ENCODE results near the gene AGRN.
A peak's percentile ranks its signal among the peaks of the same experiment; 100 is the strongest.

Gene AGRN

GRCh38 chr1:1035291-1035943 is 15.5 kb downstream of the AGRN start:
- no peak for DNase-seq (ENCODE audit: low read depth, low spot score)

DNA sequence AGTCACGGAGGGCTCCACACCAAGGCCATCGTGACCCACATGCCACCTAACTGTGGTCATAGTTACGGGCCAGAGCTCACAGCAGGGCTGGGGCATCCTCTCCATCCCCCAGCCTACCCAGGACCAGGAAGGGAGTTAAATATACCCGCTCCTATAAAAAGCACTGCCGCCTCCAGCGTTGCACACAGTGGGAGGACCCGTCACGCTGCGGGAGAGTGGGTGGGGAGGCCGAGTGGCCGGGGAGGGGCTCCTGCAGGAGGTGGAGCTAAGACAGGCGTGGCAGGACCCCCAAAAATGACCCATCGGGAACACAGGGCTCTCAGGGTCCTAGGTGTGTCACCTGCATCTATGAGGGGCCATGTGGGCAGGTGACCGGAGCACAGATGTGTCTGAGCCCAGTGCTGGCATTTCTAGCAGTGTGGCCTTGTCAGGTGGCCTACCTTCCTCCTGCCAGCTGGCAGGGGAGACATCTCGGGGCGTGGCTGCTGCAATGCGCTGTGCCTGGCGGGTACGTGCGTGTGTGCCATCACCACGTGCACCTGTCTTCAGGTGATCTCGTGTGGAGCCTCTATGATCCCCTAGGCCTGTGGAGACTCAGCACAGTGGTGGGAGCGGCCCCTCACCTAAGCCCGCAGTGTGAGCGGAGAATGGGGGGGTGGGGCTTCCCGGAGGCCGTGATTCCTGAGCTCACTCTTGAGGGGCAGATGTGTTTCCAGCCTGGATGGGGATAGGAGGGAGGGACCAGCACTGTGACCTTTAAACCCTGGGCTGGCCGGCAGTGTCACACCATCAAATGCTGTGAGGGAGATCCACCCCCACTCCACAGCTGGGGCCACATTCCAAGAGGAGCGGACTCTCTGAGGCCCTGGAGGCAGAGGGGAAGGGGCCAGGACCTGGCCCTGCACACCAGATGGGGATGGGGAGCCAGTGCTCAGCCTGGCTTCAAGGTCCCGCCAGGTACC is 17.7 kb downstream of the AGRN start:
- no peak for DNase-seq (ENCODE audit: low read depth, low spot score)

DNA sequence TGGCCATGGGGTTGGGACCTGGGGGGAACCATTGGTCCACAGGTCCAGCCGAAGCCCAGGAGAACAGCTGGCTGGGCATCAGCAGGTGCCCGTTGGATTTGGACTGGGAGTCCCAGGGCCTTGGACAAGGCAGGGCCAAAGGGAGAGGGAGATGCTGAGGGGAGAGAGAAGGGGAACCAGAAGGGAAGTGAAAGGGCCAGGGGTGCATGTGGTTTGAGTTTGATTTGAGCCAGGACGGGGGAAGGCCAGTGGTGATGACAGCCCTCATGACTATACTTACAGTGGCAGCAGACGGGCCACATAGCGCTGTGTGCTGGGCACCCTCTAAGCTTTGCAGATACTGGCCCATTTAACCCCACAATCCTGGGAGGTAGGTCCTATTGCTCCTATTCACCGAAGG is 18.8 kb downstream of the AGRN start:
- DNase-seq (ENCODE audit: low read depth, low spot score) = no peak

DNA sequence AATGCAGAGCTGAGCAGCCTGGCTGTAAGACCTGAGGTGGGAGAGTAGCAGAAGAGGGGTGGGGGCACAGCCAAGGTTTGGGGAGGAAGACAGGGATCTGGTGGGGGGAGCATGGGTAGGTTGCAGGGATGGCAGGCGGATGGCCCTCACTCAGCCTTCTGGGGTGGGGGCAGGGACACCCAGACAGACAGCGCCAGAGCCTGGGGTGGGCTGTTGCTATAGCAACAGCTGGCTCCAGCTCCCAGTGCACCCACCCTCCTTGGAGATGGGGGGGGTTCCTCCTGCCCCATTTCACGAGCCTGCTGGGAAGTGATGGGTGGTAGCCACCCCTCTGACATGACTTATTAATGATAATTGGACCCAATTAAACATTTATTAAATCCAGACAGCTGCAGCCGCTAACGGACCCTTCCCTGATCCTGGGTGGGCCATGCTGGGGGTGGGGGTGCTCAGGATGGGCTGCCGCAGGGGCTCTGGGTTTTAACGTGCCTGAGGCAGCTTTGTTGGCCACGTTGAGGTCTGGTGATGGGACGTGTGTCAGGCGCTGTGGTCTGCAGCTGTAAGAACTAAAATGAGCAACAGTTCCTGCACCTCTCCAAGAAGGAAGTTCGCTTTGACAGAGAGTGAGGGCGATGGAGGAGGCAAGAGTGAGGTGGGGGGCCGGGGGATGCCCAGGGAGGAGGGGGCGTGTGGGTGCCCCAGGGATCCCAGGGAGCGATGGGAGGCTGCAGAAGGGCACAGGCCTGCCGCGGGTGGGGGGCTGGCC is 19.4 kb downstream of the AGRN start:
- DNase-seq (ENCODE audit: low read depth, low spot score) = no peak

DNA sequence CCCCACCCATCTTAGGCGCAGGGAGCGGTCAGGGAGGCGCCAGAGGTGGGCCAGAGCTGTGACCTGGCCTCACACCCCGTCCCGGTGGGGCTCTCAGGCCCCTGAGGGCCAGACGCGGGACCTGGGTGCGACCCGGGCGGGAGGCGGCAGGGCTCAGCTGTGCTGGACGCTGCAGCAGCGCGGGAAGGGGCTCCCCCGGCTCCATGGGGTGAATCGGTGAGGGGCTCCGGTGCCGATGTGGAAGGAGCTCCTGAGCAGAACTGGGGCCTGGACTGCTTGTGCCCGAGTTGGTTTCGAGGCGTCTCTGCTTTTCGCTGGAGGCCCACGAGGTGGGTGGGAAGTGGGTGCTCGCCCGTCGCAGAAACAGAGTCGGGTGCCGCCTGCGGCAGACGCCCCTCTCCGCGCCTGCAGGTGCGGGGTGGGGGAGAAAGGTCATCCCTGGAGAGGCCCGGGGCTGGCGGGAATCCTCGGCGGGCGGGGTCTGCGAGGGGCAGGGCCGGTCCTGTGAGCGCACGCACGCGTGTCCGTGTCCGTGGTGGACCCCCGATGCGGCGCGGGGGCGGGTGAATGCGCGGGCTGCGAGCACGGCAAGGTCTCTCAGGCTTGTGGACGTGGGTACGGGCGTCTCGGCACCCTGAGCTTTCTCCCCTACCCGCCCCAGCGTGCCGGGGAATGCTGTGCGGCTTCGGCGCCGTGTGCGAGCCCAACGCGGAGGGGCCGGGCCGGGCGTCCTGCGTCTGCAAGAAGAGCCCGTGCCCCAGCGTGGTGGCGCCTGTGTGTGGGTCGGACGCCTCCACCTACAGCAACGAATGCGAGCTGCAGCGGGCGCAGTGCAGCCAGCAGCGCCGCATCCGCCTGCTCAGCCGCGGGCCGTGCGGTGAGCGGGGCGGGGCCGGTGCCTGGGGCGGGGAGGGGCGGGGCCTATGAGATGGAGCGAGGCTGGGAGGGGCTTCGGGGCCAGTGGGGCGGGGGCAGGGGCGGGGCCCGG is 20.4 kb downstream of the AGRN start:
- peak; percentile 52 for DNase-seq (ENCODE audit: low read depth, low spot score)

DNA sequence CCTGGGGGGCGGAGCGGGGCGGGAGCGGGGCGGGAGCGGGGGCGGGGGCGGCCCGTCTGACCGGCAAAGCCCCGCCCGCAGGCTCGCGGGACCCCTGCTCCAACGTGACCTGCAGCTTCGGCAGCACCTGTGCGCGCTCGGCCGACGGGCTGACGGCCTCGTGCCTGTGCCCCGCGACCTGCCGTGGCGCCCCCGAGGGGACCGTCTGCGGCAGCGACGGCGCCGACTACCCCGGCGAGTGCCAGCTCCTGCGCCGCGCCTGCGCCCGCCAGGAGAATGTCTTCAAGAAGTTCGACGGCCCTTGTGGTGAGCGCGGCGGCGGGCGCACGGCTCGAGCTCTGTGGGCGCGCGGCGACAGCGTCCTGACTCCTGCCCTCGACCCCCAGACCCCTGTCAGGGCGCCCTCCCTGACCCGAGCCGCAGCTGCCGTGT is 21.2 kb downstream of the AGRN start:
- no peak for DNase-seq (ENCODE audit: low read depth, low spot score)

DNA sequence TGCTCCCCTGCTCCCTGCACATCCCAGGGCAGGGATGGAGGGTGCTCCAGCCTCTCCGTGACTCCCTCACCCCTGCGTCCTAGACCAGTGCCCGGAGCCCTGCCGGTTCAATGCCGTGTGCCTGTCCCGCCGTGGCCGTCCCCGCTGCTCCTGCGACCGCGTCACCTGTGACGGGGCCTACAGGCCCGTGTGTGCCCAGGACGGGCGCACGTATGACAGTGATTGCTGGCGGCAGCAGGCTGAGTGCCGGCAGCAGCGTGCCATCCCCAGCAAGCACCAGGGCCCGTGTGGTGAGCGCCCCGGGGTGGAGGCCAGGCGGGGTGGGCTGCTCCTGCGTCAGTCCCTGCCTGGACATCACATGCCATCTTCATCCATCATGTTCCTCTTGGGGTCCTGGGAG is 22.0 kb downstream of the AGRN start:
- no peak for DNase-seq (ENCODE audit: low read depth, low spot score)

DNA sequence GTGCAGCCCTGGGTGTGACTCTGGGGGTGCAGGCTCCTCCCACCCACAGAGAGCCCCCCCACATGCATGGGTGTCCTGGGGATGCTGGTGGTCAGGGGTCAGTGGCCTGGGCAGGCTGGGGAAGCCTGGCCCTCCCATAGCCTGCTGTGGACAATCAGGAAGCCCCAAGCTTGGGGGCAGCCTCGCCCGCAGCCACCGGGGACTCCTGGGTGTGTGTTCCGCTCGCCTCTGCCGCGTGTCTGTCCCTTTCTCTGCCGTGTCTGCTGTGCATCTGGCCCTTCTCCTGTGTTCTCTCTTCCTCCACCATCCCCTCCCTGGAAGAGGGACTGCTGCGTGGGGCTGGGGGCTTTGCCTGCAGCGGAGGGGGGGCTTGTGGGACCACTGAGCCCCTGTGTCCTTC is 22.9 kb downstream of the AGRN start:
- DNase-seq (ENCODE audit: low read depth, low spot score) = no peak

- DNase-seq (ENCODE audit: low read depth, low spot score) = no peak
Observed at GRCh38 chr1:1043411-1043810, 23.5 kb downstream of the AGRN start.

- DNase-seq (ENCODE audit: low read depth, low spot score) = no peak
Observed at GRCh38 chr1:1043921-1044320, 24.0 kb downstream of the AGRN start.

GRCh38 chr1:1044455-1045078 is 24.6 kb downstream of the AGRN start:
- DNase-seq (ENCODE audit: low read depth, low spot score) = no peak

GRCh38 chr1:1045129-1045528 is 25.2 kb downstream of the AGRN start:
- DNase-seq (ENCODE audit: low read depth, low spot score) = no peak

- no peak for DNase-seq (ENCODE audit: low read depth, low spot score)
Observed at GRCh38 chr1:1046243-1046642, 26.3 kb downstream of the AGRN start.

GRCh38 chr1:1046767-1047166 is 26.8 kb downstream of the AGRN start:
- DNase-seq (ENCODE audit: low read depth, low spot score) = no peak

GRCh38 chr1:1047407-1047806 is 27.5 kb downstream of the AGRN start:
- DNase-seq (ENCODE audit: low read depth, low spot score) = no peak

- no peak for DNase-seq (ENCODE audit: low read depth, low spot score)
Observed at GRCh38 chr1:1047963-1048362, 28.0 kb downstream of the AGRN start.

DNA sequence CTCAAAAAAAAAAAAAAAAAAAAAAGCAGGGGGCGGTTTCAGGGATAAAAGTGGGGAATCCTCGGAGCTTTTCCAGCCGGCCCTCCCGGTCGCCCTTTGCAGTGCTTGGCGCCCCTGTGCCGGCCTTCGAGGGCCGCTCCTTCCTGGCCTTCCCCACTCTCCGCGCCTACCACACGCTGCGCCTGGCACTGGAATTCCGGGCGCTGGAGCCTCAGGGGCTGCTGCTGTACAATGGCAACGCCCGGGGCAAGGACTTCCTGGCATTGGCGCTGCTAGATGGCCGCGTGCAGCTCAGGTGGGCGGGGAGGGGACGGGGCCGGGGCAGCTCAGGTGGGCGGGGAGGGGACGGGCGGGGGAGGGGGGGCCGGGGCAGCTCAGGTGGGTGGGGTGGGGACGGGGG is 28.8 kb downstream of the AGRN start:
- DNase-seq (ENCODE audit: low read depth, low spot score) = no peak

DNA sequence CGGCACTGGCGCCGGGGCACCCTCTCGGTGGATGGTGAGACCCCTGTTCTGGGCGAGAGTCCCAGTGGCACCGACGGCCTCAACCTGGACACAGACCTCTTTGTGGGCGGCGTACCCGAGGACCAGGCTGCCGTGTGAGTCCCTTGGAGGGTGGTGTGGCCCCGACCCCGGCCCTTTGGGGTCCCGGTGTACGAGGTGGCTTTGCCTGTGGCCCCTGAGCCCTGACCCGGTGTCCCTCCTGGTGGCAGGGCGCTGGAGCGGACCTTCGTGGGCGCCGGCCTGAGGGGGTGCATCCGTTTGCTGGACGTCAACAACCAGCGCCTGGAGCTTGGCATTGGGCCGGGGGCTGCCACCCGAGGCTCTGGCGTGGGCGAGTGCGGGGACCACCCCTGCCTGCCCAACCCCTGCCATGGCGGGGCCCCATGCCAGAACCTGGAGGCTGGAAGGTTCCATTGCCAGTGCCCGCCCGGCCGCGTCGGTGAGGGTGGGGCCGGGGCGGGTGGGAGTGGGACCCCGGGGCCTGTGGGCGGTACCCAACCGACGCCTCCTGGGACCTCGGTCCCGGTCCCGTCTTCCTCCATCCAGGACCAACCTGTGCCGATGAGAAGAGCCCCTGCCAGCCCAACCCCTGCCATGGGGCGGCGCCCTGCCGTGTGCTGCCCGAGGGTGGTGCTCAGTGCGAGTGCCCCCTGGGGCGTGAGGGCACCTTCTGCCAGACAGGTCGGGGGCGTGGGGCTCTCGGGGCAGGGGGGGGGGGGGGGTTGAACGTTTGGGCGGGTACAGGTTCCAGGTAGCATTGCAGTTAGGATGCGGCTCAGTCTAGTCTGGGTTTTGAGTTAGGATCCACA is 29.6 kb downstream of the AGRN start:
- DNase-seq (ENCODE audit: low read depth, low spot score) = no peak

GRCh38 chr1:1050577-1051052 is 30.7 kb downstream of the AGRN start:
- no peak for DNase-seq (ENCODE audit: low read depth, low spot score)

Data from activated CD4-positive, CD25-positive, alpha-beta regulatory T cell treated with anti-CD3 and anti-CD28 coated beads, Interleukin-2, amount 50 U/mL, for 16 hours (primary cell).